ENCODE data around the gene RRP8. TPM values are rescaled to one million over a fixed set of nuclear protein-coding genes. Genes with fewer than 3 reads are reported as not detected.

Gene RRP8
- total and polyA plus RNA-seq, 9 of the 15 experiments (the other 6 are each of a cell fraction or from before 2014, with no cell fraction given) = 5.7 to 47.3 (median 32.6) TPM

DNA sequence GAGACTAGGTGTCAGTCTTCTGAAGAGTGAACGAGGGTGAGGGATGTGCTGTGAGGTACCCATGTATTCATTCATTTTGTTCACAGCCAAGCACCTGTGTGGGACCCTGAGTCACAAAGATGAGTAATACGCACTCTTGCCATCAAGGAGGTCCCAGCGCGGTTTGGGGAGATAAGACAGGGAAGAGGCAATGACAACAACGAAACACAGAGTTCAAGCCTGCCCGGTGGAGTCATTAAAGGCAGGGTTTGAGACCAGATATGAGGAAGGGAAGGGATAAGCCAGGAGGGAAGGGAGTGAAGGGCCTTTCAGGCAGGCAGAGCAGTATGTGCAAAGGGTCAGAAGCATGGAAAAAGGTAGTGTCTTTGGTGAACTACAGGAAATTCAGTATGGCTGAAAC, 47.6 kb upstream of the RRP8 start (continued):
- TF ChIP-seq, protein P1, sequence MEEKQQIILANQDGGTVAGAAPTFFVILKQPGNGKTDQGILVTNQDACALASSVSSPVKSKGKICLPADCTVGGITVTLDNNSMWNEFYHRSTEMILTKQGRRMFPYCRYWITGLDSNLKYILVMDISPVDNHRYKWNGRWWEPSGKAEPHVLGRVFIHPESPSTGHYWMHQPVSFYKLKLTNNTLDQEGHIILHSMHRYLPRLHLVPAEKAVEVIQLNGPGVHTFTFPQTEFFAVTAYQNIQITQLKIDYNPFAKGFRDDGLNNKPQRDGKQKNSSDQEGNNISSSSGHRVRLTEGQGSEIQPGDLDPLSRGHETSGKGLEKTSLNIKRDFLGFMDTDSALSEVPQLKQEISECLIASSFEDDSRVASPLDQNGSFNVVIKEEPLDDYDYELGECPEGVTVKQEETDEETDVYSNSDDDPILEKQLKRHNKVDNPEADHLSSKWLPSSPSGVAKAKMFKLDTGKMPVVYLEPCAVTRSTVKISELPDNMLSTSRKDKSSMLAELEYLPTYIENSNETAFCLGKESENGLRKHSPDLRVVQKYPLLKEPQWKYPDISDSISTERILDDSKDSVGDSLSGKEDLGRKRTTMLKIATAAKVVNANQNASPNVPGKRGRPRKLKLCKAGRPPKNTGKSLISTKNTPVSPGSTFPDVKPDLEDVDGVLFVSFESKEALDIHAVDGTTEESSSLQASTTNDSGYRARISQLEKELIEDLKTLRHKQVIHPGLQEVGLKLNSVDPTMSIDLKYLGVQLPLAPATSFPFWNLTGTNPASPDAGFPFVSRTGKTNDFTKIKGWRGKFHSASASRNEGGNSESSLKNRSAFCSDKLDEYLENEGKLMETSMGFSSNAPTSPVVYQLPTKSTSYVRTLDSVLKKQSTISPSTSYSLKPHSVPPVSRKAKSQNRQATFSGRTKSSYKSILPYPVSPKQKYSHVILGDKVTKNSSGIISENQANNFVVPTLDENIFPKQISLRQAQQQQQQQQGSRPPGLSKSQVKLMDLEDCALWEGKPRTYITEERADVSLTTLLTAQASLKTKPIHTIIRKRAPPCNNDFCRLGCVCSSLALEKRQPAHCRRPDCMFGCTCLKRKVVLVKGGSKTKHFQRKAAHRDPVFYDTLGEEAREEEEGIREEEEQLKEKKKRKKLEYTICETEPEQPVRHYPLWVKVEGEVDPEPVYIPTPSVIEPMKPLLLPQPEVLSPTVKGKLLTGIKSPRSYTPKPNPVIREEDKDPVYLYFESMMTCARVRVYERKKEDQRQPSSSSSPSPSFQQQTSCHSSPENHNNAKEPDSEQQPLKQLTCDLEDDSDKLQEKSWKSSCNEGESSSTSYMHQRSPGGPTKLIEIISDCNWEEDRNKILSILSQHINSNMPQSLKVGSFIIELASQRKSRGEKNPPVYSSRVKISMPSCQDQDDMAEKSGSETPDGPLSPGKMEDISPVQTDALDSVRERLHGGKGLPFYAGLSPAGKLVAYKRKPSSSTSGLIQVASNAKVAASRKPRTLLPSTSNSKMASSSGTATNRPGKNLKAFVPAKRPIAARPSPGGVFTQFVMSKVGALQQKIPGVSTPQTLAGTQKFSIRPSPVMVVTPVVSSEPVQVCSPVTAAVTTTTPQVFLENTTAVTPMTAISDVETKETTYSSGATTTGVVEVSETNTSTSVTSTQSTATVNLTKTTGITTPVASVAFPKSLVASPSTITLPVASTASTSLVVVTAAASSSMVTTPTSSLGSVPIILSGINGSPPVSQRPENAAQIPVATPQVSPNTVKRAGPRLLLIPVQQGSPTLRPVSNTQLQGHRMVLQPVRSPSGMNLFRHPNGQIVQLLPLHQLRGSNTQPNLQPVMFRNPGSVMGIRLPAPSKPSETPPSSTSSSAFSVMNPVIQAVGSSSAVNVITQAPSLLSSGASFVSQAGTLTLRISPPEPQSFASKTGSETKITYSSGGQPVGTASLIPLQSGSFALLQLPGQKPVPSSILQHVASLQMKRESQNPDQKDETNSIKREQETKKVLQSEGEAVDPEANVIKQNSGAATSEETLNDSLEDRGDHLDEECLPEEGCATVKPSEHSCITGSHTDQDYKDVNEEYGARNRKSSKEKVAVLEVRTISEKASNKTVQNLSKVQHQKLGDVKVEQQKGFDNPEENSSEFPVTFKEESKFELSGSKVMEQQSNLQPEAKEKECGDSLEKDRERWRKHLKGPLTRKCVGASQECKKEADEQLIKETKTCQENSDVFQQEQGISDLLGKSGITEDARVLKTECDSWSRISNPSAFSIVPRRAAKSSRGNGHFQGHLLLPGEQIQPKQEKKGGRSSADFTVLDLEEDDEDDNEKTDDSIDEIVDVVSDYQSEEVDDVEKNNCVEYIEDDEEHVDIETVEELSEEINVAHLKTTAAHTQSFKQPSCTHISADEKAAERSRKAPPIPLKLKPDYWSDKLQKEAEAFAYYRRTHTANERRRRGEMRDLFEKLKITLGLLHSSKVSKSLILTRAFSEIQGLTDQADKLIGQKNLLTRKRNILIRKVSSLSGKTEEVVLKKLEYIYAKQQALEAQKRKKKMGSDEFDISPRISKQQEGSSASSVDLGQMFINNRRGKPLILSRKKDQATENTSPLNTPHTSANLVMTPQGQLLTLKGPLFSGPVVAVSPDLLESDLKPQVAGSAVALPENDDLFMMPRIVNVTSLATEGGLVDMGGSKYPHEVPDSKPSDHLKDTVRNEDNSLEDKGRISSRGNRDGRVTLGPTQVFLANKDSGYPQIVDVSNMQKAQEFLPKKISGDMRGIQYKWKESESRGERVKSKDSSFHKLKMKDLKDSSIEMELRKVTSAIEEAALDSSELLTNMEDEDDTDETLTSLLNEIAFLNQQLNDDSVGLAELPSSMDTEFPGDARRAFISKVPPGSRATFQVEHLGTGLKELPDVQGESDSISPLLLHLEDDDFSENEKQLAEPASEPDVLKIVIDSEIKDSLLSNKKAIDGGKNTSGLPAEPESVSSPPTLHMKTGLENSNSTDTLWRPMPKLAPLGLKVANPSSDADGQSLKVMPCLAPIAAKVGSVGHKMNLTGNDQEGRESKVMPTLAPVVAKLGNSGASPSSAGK (IDR thresholded peaks at IDR 0.05) = no peak
- peak; percentile 74; the same call in 1 of the 2 replicates for TF ChIP-seq MECOM (CRISPR knock-in tag; IDR thresholded peaks at IDR 0.05)
- TF ChIP-seq, protein P2, sequence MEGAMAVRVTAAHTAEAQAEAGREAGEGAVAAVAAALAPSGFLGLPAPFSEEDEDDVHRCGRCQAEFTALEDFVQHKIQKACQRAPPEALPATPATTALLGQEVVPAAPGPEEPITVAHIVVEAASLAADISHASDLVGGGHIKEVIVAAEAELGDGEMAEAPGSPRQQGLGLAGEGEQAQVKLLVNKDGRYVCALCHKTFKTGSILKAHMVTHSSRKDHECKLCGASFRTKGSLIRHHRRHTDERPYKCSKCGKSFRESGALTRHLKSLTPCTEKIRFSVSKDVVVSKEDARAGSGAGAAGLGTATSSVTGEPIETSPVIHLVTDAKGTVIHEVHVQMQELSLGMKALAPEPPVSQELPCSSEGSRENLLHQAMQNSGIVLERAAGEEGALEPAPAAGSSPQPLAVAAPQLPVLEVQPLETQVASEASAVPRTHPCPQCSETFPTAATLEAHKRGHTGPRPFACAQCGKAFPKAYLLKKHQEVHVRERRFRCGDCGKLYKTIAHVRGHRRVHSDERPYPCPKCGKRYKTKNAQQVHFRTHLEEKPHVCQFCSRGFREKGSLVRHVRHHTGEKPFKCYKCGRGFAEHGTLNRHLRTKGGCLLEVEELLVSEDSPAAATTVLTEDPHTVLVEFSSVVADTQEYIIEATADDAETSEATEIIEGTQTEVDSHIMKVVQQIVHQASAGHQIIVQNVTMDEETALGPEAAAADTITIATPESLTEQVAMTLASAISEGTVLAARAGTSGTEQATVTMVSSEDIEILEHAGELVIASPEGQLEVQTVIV (CRISPR knock-in tag; IDR thresholded peaks at IDR 0.05; ENCODE audit: borderline replicate concordance) = no peak
- 0 out of 2 replicates have a peak, but pooled peaks have one; percentile 32 for TF ChIP-seq CC2D1A (IDR thresholded peaks at IDR 0.05)
- TF ChIP-seq SMARCC2 (IDR thresholded peaks at IDR 0.05; ENCODE audit: low read depth) = peak; percentile 87
- no peak for TF ChIP-seq EGR1 (conservative IDR thresholded peaks at IDR 0.05)
- TF ChIP-seq KAT8 (IDR thresholded peaks at IDR 0.05; ENCODE audit: low read depth) = no peak
- TF ChIP-seq SOX6 (IDR thresholded peaks at IDR 0.05) = peak; percentile 76
- peak; percentile 40; the same call in 1 of the 2 replicates for TF ChIP-seq SPI1 (IDR thresholded peaks at IDR 0.05; ENCODE audit: borderline replicate concordance, low read depth, low read length)
- TF ChIP-seq NFIC (IDR thresholded peaks at IDR 0.05) = peak; percentile 35; the same call in 1 of the 2 replicates
- TF ChIP-seq KDM1A (IDR thresholded peaks at IDR 0.05) = peak; percentile 46 to 53; a peak in 1 of 4 replicates
- no peak for TF ChIP-seq TFAM (CRISPR knock-in tag; conservative IDR thresholded peaks at IDR 0.05)
- no peak for TF ChIP-seq XRCC5 (IDR thresholded peaks at IDR 0.05; ENCODE audit: low read depth, low read length)
- peak; percentile 42; the same call in 1 of the 2 replicates for TF ChIP-seq POLR2AphosphoS5 (IDR thresholded peaks at IDR 0.05; ENCODE audit: control insufficient read depth, insufficient read depth, low read depth, low read length)
- TF ChIP-seq ARNT (IDR thresholded peaks at IDR 0.05) = 0 out of 4 replicates have a peak, but pooled peaks of 1 of the 2 experiments have one; percentile 25
- no peak for TF ChIP-seq TARDBP (IDR thresholded peaks at IDR 0.05)
- TF ChIP-seq BHLHE40 (IDR thresholded peaks at IDR 0.05; ENCODE audit: low read length) = peak; percentile 36; the same call in 1 of the 2 replicates
- TF ChIP-seq CBFA2T3 (IDR thresholded peaks at IDR 0.05) = peak; percentile 89

Measured in K562 (cell line).